ENCODE data around the gene SYT13. TPM values are rescaled to one million over a fixed set of nuclear protein-coding genes. Genes with fewer than 3 reads are reported as not detected.
A peak's percentile ranks its signal among the peaks of the same experiment; 100 is the strongest.

SYT13 gene
- total and polyA plus RNA-seq, 10 of the 15 experiments (the other 5 are each of a cell fraction or from before 2014, with no cell fraction given), result not detected

DNA sequence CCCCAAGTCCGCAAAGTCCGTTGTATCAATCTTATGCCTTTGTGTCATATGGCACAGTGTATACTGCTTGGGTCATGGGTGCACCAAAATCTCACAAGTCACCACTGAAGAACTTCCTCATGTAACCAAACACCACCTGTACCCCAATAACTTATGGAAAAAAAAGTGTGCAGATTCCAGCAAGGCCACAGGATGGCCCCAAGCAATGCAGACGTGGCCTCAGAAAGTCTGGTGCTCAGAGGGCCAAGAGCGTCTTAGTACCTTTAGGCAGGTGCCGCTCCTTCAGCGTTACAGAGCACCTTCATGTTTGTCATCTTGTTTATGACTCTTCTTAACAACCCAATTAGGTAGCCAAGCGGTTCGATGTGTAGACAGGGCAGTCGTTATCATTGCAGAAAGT lies 74.4 kb downstream of the SYT13 start:
- in situ Hi-C loops (cut with MboI) (no loop called here), intact Hi-C loops (cut with micrococcal nuclease; ENCODE audit: unreplicated experiment) (no loop called here)
- ChIA-PET CTCF (no interaction called here), POLR2A (no interaction called here), RAD21 (ENCODE audit: unreplicated experiment) (no interaction called here), SMC1A (ENCODE audit: uncharacterized antibody, unreplicated experiment) (no interaction called here)
- Histone ChIP-seq H3K79me2 (ENCODE audit: control insufficient read depth, insufficient read depth, low read length) (no peaks in the 10 kb centered on the region), H3K9me3 (replicated peaks; ENCODE audit: control insufficient read depth, insufficient read depth, low read length) (no peaks in the 10 kb centered on the region), H3K4me3 (no peak overlapping the region), H4K20me1 (ENCODE audit: control insufficient read depth, insufficient read depth) (no peaks in the 10 kb centered on the region), H3K27me3 (replicated peaks in 1 of 2; ENCODE audit: control insufficient read depth in 2 of 2, insufficient read depth in 2 of 2, low read length in 1 of 2) (no peaks in the 10 kb centered on the region), H3K9ac (ENCODE audit: control insufficient read depth, insufficient read depth, low read length) (no peak overlapping the region), H3K27ac (ENCODE audit: control insufficient read depth, insufficient read depth) (no peak overlapping the region), H3K4me2 (ENCODE audit: control insufficient read depth, insufficient read depth) (no peak overlapping the region), H3K36me3 (ENCODE audit: control insufficient read depth in 2 of 2, insufficient read depth in 2 of 2, low read length in 1 of 2) (no peaks in the 10 kb centered on the region; a peak in 1 of 4 replicates), H3K4me1 (ENCODE audit: control insufficient read depth, insufficient read depth, low read length) (peaks cover 4% of the 10 kb centered on the region), H2AFZ (ENCODE audit: control insufficient read depth, low read depth, low read length) (no peak overlapping the region)
- TF ChIP-seq NFYB (IDR thresholded peaks at IDR 0.05; ENCODE audit: insufficient read depth, low read depth, low read length), result no peak
- no peak for TF ChIP-seq TCF12 (IDR thresholded peaks at IDR 0.05; ENCODE audit: low read depth, low read length)
- no peak for TF ChIP-seq MEF2B (IDR thresholded peaks at IDR 0.05; ENCODE audit: partially characterized antibody, poor library complexity, severe bottlenecking)
- TF ChIP-seq, protein P1, sequence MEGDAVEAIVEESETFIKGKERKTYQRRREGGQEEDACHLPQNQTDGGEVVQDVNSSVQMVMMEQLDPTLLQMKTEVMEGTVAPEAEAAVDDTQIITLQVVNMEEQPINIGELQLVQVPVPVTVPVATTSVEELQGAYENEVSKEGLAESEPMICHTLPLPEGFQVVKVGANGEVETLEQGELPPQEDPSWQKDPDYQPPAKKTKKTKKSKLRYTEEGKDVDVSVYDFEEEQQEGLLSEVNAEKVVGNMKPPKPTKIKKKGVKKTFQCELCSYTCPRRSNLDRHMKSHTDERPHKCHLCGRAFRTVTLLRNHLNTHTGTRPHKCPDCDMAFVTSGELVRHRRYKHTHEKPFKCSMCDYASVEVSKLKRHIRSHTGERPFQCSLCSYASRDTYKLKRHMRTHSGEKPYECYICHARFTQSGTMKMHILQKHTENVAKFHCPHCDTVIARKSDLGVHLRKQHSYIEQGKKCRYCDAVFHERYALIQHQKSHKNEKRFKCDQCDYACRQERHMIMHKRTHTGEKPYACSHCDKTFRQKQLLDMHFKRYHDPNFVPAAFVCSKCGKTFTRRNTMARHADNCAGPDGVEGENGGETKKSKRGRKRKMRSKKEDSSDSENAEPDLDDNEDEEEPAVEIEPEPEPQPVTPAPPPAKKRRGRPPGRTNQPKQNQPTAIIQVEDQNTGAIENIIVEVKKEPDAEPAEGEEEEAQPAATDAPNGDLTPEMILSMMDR (IDR thresholded peaks at IDR 0.05 in 2 of 3, conservative IDR thresholded peaks at IDR 0.05 in 1 of 3; ENCODE audit: control insufficient read depth in 2 of 3, extremely low read depth in 1 of 3, insufficient read depth in 1 of 3, low read depth in 3 of 3, low read length in 3 of 3), result peak in 1 of 3 experiments; percentile 4; a peak in 1 of 6 replicates
- TF ChIP-seq, protein P2, sequence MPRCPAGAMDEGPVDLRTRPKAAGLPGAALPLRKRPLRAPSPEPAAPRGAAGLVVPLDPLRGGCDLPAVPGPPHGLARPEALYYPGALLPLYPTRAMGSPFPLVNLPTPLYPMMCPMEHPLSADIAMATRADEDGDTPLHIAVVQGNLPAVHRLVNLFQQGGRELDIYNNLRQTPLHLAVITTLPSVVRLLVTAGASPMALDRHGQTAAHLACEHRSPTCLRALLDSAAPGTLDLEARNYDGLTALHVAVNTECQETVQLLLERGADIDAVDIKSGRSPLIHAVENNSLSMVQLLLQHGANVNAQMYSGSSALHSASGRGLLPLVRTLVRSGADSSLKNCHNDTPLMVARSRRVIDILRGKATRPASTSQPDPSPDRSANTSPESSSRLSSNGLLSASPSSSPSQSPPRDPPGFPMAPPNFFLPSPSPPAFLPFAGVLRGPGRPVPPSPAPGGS (IDR thresholded peaks at IDR 0.05; ENCODE audit: borderline replicate concordance, insufficient read depth, low read depth, low read length, poor library complexity, severe bottlenecking), result no peak
- TF ChIP-seq, protein P3, sequence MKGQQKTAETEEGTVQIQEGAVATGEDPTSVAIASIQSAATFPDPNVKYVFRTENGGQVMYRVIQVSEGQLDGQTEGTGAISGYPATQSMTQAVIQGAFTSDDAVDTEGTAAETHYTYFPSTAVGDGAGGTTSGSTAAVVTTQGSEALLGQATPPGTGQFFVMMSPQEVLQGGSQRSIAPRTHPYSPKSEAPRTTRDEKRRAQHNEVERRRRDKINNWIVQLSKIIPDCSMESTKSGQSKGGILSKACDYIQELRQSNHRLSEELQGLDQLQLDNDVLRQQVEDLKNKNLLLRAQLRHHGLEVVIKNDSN (IDR thresholded peaks at IDR 0.05; ENCODE audit: borderline replicate concordance, extremely low read length, insufficient read depth, low read depth, low read length), result no peak
- no peak for TF ChIP-seq SREBF2 (IDR thresholded peaks at IDR 0.05; ENCODE audit: low read length)
- TF ChIP-seq, protein P4, sequence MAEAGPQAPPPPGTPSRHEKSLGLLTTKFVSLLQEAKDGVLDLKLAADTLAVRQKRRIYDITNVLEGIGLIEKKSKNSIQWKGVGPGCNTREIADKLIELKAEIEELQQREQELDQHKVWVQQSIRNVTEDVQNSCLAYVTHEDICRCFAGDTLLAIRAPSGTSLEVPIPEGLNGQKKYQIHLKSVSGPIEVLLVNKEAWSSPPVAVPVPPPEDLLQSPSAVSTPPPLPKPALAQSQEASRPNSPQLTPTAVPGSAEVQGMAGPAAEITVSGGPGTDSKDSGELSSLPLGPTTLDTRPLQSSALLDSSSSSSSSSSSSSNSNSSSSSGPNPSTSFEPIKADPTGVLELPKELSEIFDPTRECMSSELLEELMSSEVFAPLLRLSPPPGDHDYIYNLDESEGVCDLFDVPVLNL (IDR thresholded peaks at IDR 0.05; ENCODE audit: low read depth, low read length), result no peak
- TF ChIP-seq, protein P5, sequence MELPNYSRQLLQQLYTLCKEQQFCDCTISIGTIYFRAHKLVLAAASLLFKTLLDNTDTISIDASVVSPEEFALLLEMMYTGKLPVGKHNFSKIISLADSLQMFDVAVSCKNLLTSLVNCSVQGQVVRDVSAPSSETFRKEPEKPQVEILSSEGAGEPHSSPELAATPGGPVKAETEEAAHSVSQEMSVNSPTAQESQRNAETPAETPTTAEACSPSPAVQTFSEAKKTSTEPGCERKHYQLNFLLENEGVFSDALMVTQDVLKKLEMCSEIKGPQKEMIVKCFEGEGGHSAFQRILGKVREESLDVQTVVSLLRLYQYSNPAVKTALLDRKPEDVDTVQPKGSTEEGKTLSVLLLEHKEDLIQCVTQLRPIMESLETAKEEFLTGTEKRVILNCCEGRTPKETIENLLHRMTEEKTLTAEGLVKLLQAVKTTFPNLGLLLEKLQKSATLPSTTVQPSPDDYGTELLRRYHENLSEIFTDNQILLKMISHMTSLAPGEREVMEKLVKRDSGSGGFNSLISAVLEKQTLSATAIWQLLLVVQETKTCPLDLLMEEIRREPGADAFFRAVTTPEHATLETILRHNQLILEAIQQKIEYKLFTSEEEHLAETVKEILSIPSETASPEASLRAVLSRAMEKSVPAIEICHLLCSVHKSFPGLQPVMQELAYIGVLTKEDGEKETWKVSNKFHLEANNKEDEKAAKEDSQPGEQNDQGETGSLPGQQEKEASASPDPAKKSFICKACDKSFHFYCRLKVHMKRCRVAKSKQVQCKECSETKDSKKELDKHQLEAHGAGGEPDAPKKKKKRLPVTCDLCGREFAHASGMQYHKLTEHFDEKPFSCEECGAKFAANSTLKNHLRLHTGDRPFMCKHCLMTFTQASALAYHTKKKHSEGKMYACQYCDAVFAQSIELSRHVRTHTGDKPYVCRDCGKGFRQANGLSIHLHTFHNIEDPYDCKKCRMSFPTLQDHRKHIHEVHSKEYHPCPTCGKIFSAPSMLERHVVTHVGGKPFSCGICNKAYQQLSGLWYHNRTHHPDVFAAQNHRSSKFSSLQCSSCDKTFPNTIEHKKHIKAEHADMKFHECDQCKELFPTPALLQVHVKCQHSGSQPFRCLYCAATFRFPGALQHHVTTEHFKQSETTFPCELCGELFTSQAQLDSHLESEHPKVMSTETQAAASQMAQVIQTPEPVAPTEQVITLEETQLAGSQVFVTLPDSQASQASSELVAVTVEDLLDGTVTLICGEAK (IDR thresholded peaks at IDR 0.05; ENCODE audit: borderline replicate concordance), result no peak
- no peak for FAIRE-seq
- WGBS (ENCODE audit: insufficient coverage, insufficient replicate concordance, low lambda C conversion rate, missing lambda C conversion rate), result 76% methylated on average over 9 of the region's 9 CpGs
- BruUV-seq (replicated peaks), result no TSS peak
- no peak; the same call in 2 of the 3 replicates for ATAC-seq
- no peak for DNase-seq (ENCODE audit: low read depth, low spot score)

Data from GM12878 (cell line).